Stimulated activated naive B cell treated with anti-CD40 and anti-IgM and Interleukin-4, amounts not matched to agents 10 μg/mL and 1 μg/mL and 100 μg/mL, for 72 hours (primary cell): Measurements from ENCODE around the gene NAT10.

Experiments used
- ATAC-seq, 2 donors: fragments of 150-1000 bp; cut with Tn5 transposase; replicated peaks; 2 replicates each; pipeline ENCODE4 v1.10.0; 2021; ENCODE audit warnings: moderate library complexity in 1 of 2
- DNase-seq: peaks from one replicate; pipeline ENCODE4 v3.0.0; 2021
- H3K27ac Mint-ChIP-seq: one replicate; pipeline ENCODE4 v1.8.0; 2022; ENCODE audit warnings: mild to moderate bottlenecking, mixed read lengths
- H3K27me3 Mint-ChIP-seq, 2 donors: one replicate each; pipeline ENCODE4 v1.8.0; 2022; ENCODE audit warnings: mixed read lengths in 2 of 2
- H3K36me3 Mint-ChIP-seq, 2 donors: one replicate each; pipeline ENCODE4 v1.8.0; 2022; ENCODE audit warnings: mixed read lengths in 2 of 2, mild to moderate bottlenecking in 1 of 2
- H3K4me1 Mint-ChIP-seq, 2 donors: one replicate each; pipeline ENCODE4 v1.8.0; 2022; ENCODE audit warnings: mixed read lengths in 2 of 2, mild to moderate bottlenecking in 1 of 2
- H3K4me3 Mint-ChIP-seq, 2 donors: one replicate each; pipeline ENCODE4 v1.8.0; 2022; ENCODE audit warnings: mild to moderate bottlenecking in 2 of 2, mixed read lengths in 2 of 2, moderate library complexity in 1 of 2
- H3K9me3 Mint-ChIP-seq, 2 donors: one replicate each; pipeline ENCODE4 v1.8.0; 2022; ENCODE audit warnings: mixed read lengths in 2 of 2, mild to moderate bottlenecking in 1 of 2

The NAT10 gene

DNA sequence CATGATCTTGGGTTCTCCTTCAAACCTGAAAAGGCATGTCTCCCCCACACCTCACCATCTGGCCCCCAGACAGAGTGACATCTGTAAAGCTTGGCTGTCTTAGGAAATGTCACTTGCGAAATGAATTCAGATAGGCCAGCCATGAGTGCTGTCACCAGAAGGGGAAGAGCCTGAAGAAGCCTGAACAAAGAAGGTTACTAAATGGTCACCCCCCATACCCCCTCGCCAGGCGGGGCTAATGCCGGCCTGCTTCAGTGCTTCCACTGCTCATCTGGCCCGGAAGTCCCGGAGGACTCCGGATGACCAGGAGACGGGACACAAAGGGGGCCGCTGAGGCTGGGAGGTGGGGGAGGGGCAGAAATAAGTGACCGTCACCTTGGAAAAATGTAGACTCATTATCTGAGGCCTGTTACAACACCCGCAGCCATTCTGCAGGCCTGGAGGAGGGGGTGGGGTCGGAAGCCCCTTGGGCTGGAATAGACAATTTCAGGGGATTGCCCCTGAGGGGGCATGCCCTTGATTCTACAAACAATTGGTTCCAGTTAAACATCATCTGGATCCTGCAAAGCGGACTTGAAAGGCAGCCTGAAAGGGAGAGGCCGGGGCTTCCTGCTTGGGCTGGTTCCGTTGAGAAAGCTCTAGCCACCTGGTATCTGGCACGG is 43.2 kb downstream of the NAT10 start:
- Mint-ChIP-seq H3K36me3 (peaks cover 55 to 73% of the 10 kb centered on the region in 2 donors), H3K4me1 (peaks cover 31 to 51% of the 10 kb centered on the region in 2 donors), H3K4me3 (no peak overlapping the region)

DNA sequence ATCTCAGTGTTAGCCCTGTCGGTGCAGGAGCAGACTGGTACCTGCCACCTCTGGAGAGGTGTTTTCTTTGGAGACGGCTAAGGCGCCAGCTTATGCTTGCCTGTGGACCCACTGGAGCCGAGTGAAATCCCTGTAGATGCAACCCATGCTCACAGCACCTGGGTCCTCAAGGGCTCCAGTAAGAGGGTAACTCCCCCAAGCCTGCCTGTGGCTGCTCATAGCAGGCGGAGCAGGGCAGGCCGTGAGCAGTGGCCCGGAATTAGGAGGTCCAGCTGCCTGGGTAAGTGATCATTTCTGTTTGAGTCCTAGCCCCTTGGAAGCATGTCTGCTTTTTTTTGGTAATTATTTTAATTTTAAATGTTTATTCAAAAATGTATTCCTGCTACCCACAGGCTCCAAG is 43.8 kb downstream of the NAT10 start:
- H3K9me3 Mint-ChIP-seq, result no peaks in the 10 kb centered on the region
- peaks cover 58 to 80% of the 10 kb centered on the region in 2 donors for H3K36me3 Mint-ChIP-seq
- no peak overlapping the region for H3K4me3 Mint-ChIP-seq
- ATAC-seq (no peak), DNase-seq (no peak)
- H3K27ac Mint-ChIP-seq, result no peak overlapping the region
- peaks cover 37 to 57% of the 10 kb centered on the region in 2 donors for H3K4me1 Mint-ChIP-seq
- H3K27me3 Mint-ChIP-seq, result no peaks in the 10 kb centered on the region

More for the DNA sequence above, 43.2 kb downstream of the NAT10 start:
- ATAC-seq (no peak), DNase-seq (no peak)
- no peaks in the 10 kb centered on the region for H3K9me3 Mint-ChIP-seq
- peak overlapping the region; percentile 67 for H3K27ac Mint-ChIP-seq
- H3K27me3 Mint-ChIP-seq, result no peaks in the 10 kb centered on the region

- ATAC-seq (no peak), DNase-seq (no peak)
- H3K36me3 Mint-ChIP-seq, result peaks cover 54 to 77% of the 10 kb centered on the region in 2 donors
These were observed 44.4 kb downstream of the NAT10 start for GRCh38 chr11:34149786-34150185.

GRCh38 chr11:34150494-34151151 is 45.2 kb downstream of the NAT10 start:
- peak overlapping the region; percentile 37 for H3K27ac Mint-ChIP-seq
- DNase-seq (no peak), ATAC-seq (no peak)
- peaks cover 35 to 58% of the 10 kb centered on the region in 2 donors for H3K4me1 Mint-ChIP-seq
- no peaks in the 10 kb centered on the region for H3K9me3 Mint-ChIP-seq
- no peak overlapping the region for H3K4me3 Mint-ChIP-seq
- H3K27me3 Mint-ChIP-seq, result no peaks in the 10 kb centered on the region
- peaks cover 53 to 75% of the 10 kb centered on the region in 2 donors for H3K36me3 Mint-ChIP-seq

More at GRCh38 chr11:34149786-34150185, 44.4 kb downstream of the NAT10 start:
- Mint-ChIP-seq H3K4me1 (peaks cover 39 to 61% of the 10 kb centered on the region in 2 donors), H3K9me3 (no peaks in the 10 kb centered on the region), H3K4me3 (no peak overlapping the region), H3K27ac (no peak overlapping the region), H3K27me3 (no peaks in the 10 kb centered on the region)

DNA sequence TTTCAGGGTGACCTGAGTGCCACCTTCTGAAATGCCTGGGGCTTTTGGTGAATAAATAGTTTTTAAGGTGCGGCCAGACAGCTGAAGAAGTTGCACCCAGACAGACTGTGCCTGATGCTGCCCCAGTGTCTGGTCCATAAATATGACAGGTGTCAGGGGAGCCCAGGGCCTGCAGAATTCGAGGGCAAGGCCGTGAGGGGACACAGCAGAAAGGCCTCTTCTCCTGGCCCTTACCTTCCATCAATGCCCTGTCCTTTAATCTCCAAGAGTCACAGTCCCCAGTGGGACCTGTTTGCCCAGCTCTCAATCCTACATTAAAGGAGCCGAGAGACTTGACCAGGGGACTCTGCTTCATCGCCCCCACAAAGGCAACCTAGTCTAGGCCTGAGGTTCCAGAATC is 45.7 kb downstream of the NAT10 start:
- H3K27ac Mint-ChIP-seq, result no peak overlapping the region
- no peak for ATAC-seq
- H3K4me3 Mint-ChIP-seq, result no peak overlapping the region
- peaks cover 39 to 52% of the 10 kb centered on the region in 2 donors for H3K4me1 Mint-ChIP-seq
- H3K9me3 Mint-ChIP-seq, result no peaks in the 10 kb centered on the region
- H3K36me3 Mint-ChIP-seq, result peaks cover 50 to 79% of the 10 kb centered on the region in 2 donors
- H3K27me3 Mint-ChIP-seq, result no peaks in the 10 kb centered on the region
- DNase-seq, result no peak

DNA sequence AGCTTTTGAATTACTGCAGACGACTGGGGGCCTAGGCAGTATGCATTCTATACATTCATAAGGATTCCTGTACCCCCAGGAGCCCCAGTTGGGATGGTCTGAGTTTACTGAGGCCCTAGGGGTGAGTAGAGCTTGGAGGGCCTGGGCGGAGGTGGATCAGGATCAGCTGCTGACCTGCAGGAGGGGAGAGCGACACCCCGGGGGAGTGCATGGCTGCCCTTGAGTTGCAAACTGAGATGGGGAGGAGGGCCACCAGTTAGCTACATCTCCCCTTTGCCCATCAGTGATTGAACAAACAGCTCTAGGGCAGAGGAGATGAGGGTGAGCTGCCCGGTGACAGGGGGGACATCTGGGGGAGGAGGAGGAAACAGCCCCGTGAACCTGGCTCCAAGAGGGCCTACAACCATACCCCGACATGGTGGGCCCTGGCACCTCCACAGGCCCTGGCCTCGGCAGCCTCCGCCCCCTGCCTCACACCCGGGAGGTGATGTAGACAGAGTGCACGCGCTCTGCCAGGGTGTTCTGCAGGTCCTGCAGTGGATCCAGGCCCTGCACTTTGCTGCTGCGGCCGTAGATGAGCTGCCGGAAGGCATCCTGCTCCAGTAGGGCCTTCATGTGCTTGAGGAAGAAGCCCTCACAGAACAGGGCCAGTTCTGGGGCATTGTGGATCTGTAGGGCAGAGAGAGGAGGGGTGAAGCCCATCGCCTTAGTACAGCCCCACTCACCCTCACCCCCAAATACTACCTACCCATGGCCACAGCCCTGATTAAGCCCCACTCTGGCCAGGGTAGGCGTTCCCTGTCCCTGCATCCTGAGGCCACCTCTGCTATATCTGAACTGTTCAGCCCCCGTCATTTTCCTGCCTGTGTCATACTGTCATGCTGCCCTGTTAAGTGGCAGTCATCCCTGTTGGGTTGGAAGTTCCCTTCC is 46.8 kb downstream of the NAT10 start:
- Mint-ChIP-seq H3K27ac (peak overlapping the region; percentile 56), H3K27me3 (no peaks in the 10 kb centered on the region), H3K36me3 (peaks cover 44 to 73% of the 10 kb centered on the region in 2 donors)

GRCh38 chr11:34154059-34154875 is 48.8 kb downstream of the NAT10 start:
- Mint-ChIP-seq H3K9me3 (no peaks in the 10 kb centered on the region), H3K27ac (peak overlapping the region; percentile 81), H3K4me3 (peak overlapping the region; percentile 56 to 64), H3K36me3 (peaks cover 44 to 74% of the 10 kb centered on the region in 2 donors), H3K4me1 (peaks cover 38 to 50% of the 10 kb centered on the region in 2 donors), H3K27me3 (no peaks in the 10 kb centered on the region)
- ATAC-seq, result peak; percentile 93 to 94
- peak; percentile 56 for DNase-seq

More for the DNA sequence above, 46.8 kb downstream of the NAT10 start:
- Mint-ChIP-seq H3K9me3 (no peaks in the 10 kb centered on the region), H3K4me1 (peaks cover 36 to 43% of the 10 kb centered on the region in 2 donors), H3K4me3 (no peak overlapping the region)
- ATAC-seq (no peak), DNase-seq (no peak)

- Mint-ChIP-seq H3K4me3 (peak overlapping the region; percentile 56 to 64), H3K36me3 (peaks cover 50 to 77% of the 10 kb centered on the region in 2 donors), H3K4me1 (peaks cover 42 to 50% of the 10 kb centered on the region in 2 donors), H3K27ac (peak overlapping the region; percentile 81), H3K9me3 (no peaks in the 10 kb centered on the region), H3K27me3 (no peaks in the 10 kb centered on the region)
- ATAC-seq (no peak), DNase-seq (no peak)
These were observed 49.8 kb downstream of the NAT10 start for GRCh38 chr11:34155057-34155756.

DNA sequence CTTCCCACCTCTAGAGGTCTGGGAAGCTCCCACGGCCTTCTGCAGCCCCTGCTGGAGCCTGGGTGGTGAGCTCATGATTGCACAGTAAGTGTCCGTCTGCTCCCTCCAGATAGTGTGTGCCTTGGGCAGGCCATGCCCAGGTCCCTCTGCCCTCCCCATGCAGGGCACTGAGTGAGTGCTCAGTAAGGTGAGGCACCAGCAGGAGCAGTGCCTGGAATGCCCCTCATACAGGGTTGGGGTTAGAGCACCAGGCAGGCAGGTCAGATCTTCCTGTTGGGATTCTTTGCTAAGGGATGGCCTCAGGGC is 50.3 kb downstream of the NAT10 start:
- H3K4me3 Mint-ChIP-seq, result no peak overlapping the region
- DNase-seq, result no peak
- peak overlapping the region; percentile 75 for H3K27ac Mint-ChIP-seq
- no peak for ATAC-seq
- H3K27me3 Mint-ChIP-seq, result no peaks in the 10 kb centered on the region
- H3K4me1 Mint-ChIP-seq, result peaks cover 42 to 50% of the 10 kb centered on the region in 2 donors
- no peaks in the 10 kb centered on the region for H3K9me3 Mint-ChIP-seq
- H3K36me3 Mint-ChIP-seq, result peaks cover 49 to 77% of the 10 kb centered on the region in 2 donors

DNA sequence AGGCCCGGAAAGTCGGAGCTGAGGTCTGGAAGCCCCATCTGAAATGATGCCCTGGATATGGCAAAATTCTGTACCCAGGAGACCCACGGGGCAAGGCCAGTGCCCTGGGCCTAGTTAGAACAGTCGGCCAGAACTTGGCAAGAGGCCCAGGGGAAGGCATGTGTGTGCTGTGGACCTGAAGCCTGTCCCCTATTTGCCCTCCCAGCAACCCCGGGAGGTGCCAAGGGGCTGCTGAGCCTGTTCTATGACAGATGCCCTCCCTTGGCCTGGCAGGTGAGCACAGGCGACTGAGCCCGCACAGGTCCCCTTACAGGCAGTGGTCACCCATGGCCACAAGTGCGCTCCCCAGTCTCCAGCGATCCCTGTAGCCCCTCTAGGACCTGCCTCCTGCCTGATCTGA is 51.7 kb downstream of the NAT10 start:
- DNase-seq, result no peak
- H3K36me3 Mint-ChIP-seq, result peaks cover 49 to 79% of the 10 kb centered on the region in 2 donors
- H3K9me3 Mint-ChIP-seq, result no peaks in the 10 kb centered on the region
- H3K27me3 Mint-ChIP-seq, result no peaks in the 10 kb centered on the region
- no peak overlapping the region for H3K4me3 Mint-ChIP-seq
- peak overlapping the region; percentile 76 for H3K27ac Mint-ChIP-seq
- peaks cover 37 to 44% of the 10 kb centered on the region in 2 donors for H3K4me1 Mint-ChIP-seq
- no peak for ATAC-seq

DNA sequence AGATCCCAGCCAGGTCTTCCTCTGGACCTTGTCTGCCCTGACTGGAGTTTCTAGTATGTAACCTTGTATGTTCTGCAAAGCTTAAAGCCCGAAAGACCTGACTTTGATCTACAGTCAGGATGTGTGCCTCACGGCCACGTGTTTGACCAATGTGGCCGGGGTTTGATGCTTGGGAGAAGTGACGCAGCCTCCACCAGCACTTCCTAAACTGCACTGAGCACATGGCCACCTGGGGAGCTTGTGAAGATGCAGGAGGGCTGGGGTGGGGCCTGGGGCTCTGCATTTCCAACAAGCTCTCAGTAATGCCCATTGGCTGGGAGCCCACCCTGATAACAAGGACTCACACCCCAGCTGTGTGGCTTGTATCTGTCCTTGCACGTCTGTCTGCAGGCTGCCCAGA is 53.2 kb downstream of the NAT10 start:
- Mint-ChIP-seq H3K36me3 (peaks cover 50 to 80% of the 10 kb centered on the region in 2 donors), H3K4me3 (no peak overlapping the region), H3K27ac (no peak overlapping the region), H3K9me3 (no peaks in the 10 kb centered on the region), H3K4me1 (peaks cover 25 to 33% of the 10 kb centered on the region in 2 donors), H3K27me3 (no peaks in the 10 kb centered on the region)
- no peak for ATAC-seq
- no peak for DNase-seq

DNA sequence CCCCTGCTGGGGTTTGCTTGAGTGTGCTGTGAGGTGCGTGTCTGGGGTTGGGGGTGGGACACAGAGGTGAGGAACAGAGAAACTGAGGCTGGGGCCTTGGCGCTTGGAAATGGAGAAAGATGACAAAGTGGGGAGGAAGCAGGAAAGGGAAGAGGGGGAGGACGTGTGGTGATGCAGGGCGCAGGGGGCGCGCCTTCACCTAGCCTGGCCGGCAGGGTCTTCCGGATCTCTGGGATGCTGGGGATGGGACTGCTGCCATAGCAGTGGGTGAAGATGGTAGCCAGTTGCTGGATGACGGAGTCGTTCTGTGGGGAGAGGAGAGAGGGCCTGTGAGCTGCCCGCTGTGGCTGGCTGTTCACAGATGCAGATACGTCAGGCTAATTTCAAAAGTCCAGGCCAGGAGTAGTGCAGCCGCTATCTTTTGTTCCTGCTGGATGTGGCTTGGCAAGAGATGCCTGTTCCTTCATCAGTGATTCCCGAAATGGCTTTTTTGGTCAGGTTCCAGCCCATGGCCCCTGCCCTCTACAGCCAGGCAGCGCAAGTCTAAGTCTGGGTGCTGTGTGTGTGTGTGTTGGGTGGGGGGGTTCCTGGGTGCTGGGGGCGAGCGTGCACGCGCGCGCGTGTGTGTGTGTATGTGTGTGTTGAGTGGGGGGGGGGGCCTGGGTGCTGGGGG is 54.8 kb downstream of the NAT10 start:
- no peak for ATAC-seq
- H3K4me3 Mint-ChIP-seq, result peak overlapping the region in 1 of 2 donors; percentile 23
- peaks cover 51 to 84% of the 10 kb centered on the region in 2 donors for H3K36me3 Mint-ChIP-seq
- H3K27me3 Mint-ChIP-seq, result no peaks in the 10 kb centered on the region
- no peak for DNase-seq
- H3K9me3 Mint-ChIP-seq, result no peaks in the 10 kb centered on the region
- peaks cover 11 to 18% of the 10 kb centered on the region in 2 donors for H3K4me1 Mint-ChIP-seq
- peak overlapping the region; percentile 60 for H3K27ac Mint-ChIP-seq

DNA sequence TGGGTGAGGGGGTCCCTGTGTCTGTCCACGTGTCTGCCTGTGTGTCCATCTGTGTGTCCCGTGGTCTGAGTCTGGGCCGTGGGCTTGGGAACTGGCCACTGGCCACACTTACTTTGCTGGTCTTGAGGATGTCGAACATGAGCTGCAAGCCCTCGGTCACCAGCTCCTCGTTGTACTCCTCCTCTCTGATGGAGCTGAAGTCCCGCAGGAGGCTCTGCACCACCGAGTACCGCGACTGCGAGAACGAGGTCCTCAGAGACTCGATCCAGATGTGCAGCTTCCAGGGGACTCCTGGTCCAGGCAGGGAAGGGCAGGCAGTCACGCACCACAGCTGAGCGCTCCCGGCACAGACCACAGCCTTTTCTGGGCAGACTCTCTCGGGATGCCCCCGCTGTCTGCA is 55.4 kb downstream of the NAT10 start:
- ATAC-seq, result no peak
- no peaks in the 10 kb centered on the region for H3K27me3 Mint-ChIP-seq

More for the DNA sequence above, 55.4 kb downstream of the NAT10 start:
- Mint-ChIP-seq H3K36me3 (peaks cover 56 to 85% of the 10 kb centered on the region in 2 donors), H3K9me3 (no peaks in the 10 kb centered on the region), H3K27ac (no peak overlapping the region), H3K4me1 (peaks cover 9 to 17% of the 10 kb centered on the region in 2 donors), H3K4me3 (no peak overlapping the region)
- no peak for DNase-seq
